ACC112 (cell line): ENCODE measurements around the gene REM2.
"Not testable (repeated sequence)": the region's sequence is repeated elsewhere in the genome, so short reads cannot be mapped to it uniquely, and the experiment has no call there.

Source experiments
- H2AFZ ChIP-seq: fragments of 200-600 bp; sonication (generic); one replicate; pipeline ENCODE4 v1.6.0; 2017; ENCODE audit warnings: antibody characterized with exemption, low read length; ENCODE audit not compliant: unreplicated experiment
- H3K27ac ChIP-seq: fragments of 200-600 bp; sonication (generic); 2 replicates; pipeline ENCODE4 v1.5.1; 2014; ENCODE audit warnings: low read depth, mild to moderate bottlenecking, antibody characterized with exemption, low read length, moderate library complexity
- H3K27me3 ChIP-seq: fragments of 200-600 bp; sonication (generic); 2 replicates; pipeline ENCODE4 v1.6.1; 2014; ENCODE audit warnings: mild to moderate bottlenecking, antibody characterized with exemption, low read length, moderate library complexity, mixed read lengths; ENCODE audit not compliant: insufficient read depth
- H3K36me3 ChIP-seq: fragments of 200-600 bp; sonication (generic); 2 replicates; pipeline ENCODE4 v1.6.1; 2016; ENCODE audit warnings: mild to moderate bottlenecking, antibody characterized with exemption, low read length, moderate library complexity, mixed read lengths; ENCODE audit not compliant: insufficient read depth
- H3K4me1 ChIP-seq: fragments of 200-600 bp; sonication (generic); one replicate; pipeline ENCODE4 v1.6.1; 2016; ENCODE audit warnings: low read length, mixed read lengths; ENCODE audit not compliant: insufficient read depth, unreplicated experiment, control insufficient read depth
- H3K4me3 ChIP-seq: fragments of 200-600 bp; sonication (generic); 2 replicates; pipeline ENCODE4 v1.5.1; 2014; ENCODE audit warnings: mild to moderate bottlenecking, low read depth, low read length
- H3K79me2 ChIP-seq: fragments of 200-600 bp; sonication (generic); one replicate; pipeline ENCODE4 v1.6.0; 2016; ENCODE audit warnings: low read length; ENCODE audit not compliant: control insufficient read depth, unreplicated experiment, insufficient read depth

The REM2 gene

DNA sequence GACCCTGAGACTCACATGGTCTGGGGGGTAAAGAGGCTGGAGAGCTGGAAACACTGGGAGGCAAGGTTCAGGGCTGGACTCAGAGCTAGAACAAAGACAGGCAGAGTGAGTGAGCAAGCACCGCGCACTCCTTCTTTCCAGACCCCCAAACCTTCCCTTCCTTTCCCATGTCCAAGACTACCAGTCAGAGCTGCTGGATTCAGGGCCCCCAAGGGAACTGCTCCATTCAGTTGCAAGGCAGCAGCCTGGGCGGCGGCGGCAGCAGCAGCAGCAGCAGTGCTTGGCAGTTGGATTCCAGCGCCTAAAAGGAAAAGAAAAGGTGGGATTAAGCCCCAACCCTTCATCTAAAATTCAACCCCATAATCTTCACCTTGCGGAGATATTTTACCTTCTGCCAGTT, 18.8 kb downstream of the REM2 start:
- Histone ChIP-seq H3K36me3 (peaks cover 23% of the 10 kb centered on the region), H2AFZ (no peak overlapping the region), H3K4me1 (peaks cover 14% of the 10 kb centered on the region), H3K27me3 (no peaks in the 10 kb centered on the region), H3K79me2 (no peaks in the 10 kb centered on the region), H3K4me3 (no peak overlapping the region), H3K27ac (no peak overlapping the region)

DNA sequence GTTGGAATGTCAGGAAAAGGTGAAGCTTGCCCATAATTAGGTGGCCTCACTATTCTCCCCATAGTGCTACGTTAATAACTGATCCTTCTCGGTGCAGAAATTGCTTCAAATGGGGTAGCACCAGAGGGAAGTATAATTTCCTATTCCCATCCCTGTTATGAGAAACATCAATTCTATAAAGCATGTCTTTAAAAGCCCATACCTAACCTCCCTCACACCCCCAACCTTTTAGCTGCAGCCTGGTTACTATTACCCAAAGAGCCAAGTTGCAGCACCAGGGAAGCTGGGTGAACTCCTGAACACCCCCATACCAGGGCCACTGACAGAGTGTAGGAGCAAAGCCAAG, 20.7 kb downstream of the REM2 start:
- H3K36me3 ChIP-seq: peaks cover 23% of the 10 kb centered on the region
- no peak overlapping the region for H3K27ac ChIP-seq
- H3K4me3 ChIP-seq: no peak overlapping the region
- no peak overlapping the region for H2AFZ ChIP-seq
- no peaks in the 10 kb centered on the region for H3K27me3 ChIP-seq
- peaks cover 5% of the 10 kb centered on the region for H3K4me1 ChIP-seq
- no peaks in the 10 kb centered on the region for H3K79me2 ChIP-seq

DNA sequence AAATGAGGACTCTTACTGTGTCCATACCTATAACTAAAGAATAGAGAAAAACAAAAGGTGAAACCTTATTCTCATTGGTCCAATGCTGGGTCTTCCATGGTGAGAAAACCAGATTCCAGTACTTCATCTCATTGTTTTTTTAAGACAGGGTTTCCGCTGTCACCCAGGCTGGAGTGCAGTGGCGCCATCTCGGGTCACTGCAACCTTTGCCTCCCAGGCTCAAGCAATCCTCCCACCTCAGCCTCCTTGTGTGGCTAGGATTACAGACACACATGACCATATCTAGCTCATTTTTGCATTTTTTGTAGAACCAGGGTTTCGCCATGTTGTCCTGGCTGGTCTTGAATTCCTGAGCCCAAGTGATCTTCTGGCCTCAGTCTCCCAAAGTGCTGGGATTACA, 22.6 kb downstream of the REM2 start:
- H3K4me3 ChIP-seq: no peak overlapping the region
- H3K27ac ChIP-seq: no peak overlapping the region
- no peaks in the 10 kb centered on the region for H3K27me3 ChIP-seq
- H3K36me3 ChIP-seq: peaks cover 23% of the 10 kb centered on the region
- H3K4me1 ChIP-seq: no peaks in the 10 kb centered on the region
- H3K79me2 ChIP-seq: no peaks in the 10 kb centered on the region
- H2AFZ ChIP-seq: no peak overlapping the region

DNA sequence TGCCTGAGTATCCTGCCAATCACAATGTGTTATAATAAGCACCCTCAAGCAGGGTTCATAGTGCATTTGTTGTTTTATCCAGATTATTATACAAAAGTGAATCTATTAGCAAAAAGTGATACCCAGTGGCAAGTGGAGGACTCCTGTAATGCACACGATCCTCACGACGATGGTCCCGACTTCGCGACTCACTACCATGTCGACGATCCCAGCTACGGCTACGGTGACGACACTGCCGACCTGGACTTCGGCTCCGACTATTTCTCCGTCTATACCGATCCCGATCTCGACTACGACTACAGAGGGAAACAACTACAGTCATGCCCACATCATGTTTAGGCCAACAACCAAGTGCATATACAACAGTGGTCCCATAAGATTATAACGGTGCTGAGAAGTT, 23.1 kb downstream of the REM2 start:
- H3K36me3 ChIP-seq: peaks cover 23% of the 10 kb centered on the region
- H3K4me1 ChIP-seq: no peaks in the 10 kb centered on the region
- H3K27ac ChIP-seq: no peak overlapping the region
- H2AFZ ChIP-seq: no peak overlapping the region
- no peaks in the 10 kb centered on the region for H3K27me3 ChIP-seq
- no peak overlapping the region for H3K4me3 ChIP-seq
- H3K79me2 ChIP-seq: no peaks in the 10 kb centered on the region

DNA sequence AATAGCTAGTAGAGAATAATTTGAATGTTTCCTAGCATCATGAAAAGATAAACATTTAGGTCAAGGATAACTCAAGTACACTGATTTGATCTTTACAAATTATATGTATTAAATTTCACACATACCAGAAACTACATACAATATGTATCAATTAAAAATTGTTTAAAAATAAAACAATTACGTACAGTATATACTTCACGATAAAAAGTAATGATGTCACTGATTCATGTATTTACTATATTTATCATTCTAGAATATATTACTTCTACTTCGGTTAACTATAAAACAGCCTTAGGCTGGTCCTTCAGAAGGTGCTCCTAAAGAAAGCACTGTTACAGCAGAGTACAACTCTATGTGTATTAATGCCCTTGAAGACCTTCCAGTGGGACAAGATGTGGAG, 24.4 kb downstream of the REM2 start:
- no peak overlapping the region for H3K4me3 ChIP-seq
- no peaks in the 10 kb centered on the region for H3K4me1 ChIP-seq
- H3K27me3 ChIP-seq: no peaks in the 10 kb centered on the region
- H3K36me3 ChIP-seq: peaks cover 21% of the 10 kb centered on the region
- no peak overlapping the region for H3K27ac ChIP-seq
- peaks cover 2% of the 10 kb centered on the region for H3K79me2 ChIP-seq
- no peak overlapping the region for H2AFZ ChIP-seq

DNA sequence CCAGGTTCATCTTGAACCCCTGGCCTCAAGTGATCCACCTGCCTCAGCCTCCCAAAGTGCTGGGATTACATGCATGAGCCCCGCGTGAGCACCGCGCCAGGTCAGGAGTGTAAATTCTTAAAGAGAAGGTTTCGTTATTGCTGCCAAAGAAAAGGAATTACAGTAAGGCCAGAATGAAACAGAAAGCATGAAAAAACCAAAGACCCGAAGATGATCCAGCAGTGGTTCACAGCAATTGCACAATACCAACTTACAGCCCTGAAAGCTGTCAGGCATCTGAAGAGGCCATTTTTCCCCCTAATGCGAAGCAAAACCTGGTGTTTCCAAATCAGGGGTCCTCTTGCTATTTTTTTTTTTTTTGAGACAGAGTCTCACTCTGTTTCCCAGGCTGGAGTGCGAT, 25.6 kb downstream of the REM2 start:
- H2AFZ ChIP-seq: no peak overlapping the region
- peaks cover 20% of the 10 kb centered on the region for H3K36me3 ChIP-seq
- no peaks in the 10 kb centered on the region for H3K4me1 ChIP-seq
- H3K4me3 ChIP-seq: no peak overlapping the region
- no peak overlapping the region for H3K27ac ChIP-seq
- peaks cover 2% of the 10 kb centered on the region for H3K79me2 ChIP-seq
- H3K27me3 ChIP-seq: no peaks in the 10 kb centered on the region

DNA sequence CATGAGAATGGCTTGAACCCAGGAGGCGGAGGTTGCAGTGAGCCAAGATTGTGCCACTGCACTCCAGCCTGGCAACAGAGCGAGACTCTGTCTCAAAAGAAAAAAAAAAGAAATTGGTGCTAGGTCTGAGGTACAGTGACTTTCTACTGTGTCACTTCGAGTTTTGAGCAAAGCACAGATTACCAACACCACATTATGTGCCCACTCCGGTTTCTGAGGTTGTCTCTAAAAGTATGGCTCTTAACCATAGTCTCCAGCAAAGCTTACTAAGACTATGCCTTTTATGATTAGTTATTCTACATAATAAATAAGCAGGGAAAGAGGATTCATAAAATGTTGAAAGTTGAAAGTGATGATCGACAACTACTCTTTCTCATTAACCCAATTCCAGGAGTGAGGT, 27.9 kb downstream of the REM2 start:
- H3K4me1 ChIP-seq: no peaks in the 10 kb centered on the region
- H3K4me3 ChIP-seq: no peak overlapping the region
- no peak overlapping the region for H3K27ac ChIP-seq
- H2AFZ ChIP-seq: no peak overlapping the region
- no peaks in the 10 kb centered on the region for H3K27me3 ChIP-seq
- H3K36me3 ChIP-seq: peaks cover 6% of the 10 kb centered on the region; the same call in 1 of the 2 replicates
- H3K79me2 ChIP-seq: peaks cover 2% of the 10 kb centered on the region

DNA sequence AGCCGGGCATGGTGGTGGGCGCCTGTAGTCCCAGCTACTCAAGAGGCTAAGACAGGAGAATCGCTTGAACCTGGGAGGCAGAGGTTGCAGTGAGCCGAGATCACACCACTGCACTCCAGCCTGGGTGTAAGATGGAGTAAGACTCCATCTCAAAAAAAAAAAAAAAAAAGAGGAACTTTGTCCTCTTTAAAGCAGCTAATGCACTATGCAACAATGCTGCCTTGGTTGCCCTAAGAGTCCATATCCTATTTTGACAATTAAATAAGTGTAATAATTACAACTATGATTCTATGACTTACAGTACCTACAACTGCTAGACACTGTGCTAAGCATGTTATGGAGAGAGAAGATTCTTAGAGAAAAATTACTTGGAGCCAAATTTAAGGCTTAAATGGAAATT, 31.8 kb downstream of the REM2 start:
- not testable (repeated sequence) for H3K27ac ChIP-seq
- H3K79me2 ChIP-seq: peaks cover 19% of the 10 kb centered on the region

DNA sequence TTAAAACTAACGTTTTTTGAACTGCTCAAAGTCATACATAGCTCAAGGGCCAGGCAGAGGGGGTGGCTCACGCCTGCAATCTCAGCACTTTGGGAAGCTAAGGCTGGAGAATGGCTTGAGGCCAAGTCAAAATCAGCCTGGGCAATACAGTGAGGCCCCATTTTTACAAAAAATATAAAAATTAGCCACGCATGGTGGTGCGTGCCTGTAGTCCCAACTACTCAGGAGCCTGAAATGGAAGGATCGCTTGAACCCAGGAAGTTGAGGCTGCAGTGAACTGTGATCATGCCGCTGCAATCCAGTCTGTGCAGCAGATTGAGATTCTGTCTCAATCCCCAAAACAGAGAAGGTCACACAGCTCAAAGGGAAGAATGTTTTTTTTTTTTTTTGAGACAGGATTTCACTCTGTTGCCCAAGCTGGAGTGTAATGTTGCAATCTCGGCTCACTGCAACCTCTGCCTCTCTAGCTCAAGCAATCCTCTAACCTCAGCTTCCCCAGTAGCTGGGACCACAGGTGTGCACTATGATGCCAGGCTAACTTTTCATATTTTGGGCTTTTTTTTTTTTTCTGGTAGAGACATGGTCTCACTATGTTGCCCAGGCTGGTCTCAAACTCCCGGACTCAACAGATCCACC, 33.0 kb downstream of the REM2 start:
- H3K27me3 ChIP-seq: no peaks in the 10 kb centered on the region
- peaks cover 4% of the 10 kb centered on the region; the same call in 1 of the 2 replicates for H3K36me3 ChIP-seq
- no peak overlapping the region for H2AFZ ChIP-seq
- peaks cover 19% of the 10 kb centered on the region for H3K79me2 ChIP-seq
- peaks cover 14% of the 10 kb centered on the region for H3K4me1 ChIP-seq
- H3K4me3 ChIP-seq: no peak overlapping the region
- H3K27ac ChIP-seq: no peak overlapping the region

More for the DNA sequence above, 31.8 kb downstream of the REM2 start:
- not testable (repeated sequence) for H3K27me3 ChIP-seq, H3K4me3 ChIP-seq, H2AFZ ChIP-seq, H3K36me3 ChIP-seq
- H3K4me1 ChIP-seq: peaks cover 13% of the 10 kb centered on the region

DNA sequence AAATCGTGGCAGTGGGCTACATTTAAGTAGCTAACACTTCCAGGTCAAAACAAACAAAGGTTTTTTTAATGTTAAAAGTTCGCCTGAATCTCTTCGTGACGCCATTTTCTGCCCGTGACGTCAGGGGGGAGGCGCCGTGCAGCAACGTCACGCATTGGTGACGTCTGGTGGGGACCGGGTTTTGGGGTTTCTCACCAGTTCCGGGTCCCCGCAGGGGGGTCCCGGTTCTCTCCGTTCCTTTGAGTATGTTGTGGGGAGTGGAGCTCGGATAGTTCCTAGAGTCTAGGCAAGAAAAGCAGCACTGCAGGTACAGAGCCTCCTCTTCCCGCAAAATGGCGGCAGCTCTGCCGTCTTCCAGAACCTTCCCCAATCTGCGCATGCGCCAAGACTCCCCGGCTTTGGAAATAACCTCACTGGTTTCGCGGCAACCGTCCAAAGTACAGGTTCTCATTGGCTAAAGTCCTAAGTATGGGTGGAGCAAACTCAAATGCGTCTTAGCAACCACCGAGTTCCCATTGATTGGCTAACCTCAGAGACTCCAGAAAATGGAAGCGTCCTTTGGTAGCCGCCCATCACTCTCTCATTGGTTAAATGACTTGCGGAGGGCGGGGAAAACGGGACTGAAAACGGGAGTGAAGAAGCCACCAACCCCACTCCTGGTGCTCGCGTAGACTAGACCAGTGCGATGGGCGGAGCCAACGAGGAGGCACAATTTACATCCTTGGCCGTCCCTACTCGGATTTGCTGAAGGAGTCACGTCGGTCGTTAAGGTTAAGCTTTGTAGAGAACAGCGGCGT, 36.0 kb downstream of the REM2 start, which contains the start of gene RBM23:
Gene RBM23 (minus strand): TSS at position 346 of the 797 bp plus-strand sequence.
- H2AFZ ChIP-seq: peak within 1 kb of the TSS; percentile 79
- H3K27me3 ChIP-seq: no peaks in the 10 kb centered on the region
- H3K4me1 ChIP-seq: peaks cover 21% of the 10 kb centered on the region
- peak within 1 kb of the TSS; percentile 97 for H3K27ac ChIP-seq
- peaks cover 17% of the 10 kb centered on the region for H3K79me2 ChIP-seq
- H3K36me3 ChIP-seq: peaks cover 24% of the 10 kb centered on the region
- H3K4me3 ChIP-seq: peak within 1 kb of the TSS; percentile 85

DNA sequence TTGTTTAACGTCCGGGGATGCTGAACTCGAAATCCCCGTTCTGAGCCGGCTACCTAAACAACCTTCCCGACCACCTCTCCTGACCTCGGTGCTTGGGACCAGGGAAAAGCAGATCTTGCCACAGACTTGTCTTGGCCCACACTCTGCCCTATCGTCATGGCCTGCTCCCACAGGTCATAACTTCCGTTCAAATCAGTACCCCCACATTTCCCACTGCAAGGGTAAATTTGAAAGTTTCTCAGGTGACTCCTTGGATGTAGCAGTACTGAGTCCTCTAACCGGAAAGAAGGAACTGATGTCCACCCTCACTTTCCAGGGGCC, 36.5 kb downstream of the REM2 start:
- no peaks in the 10 kb centered on the region for H3K27me3 ChIP-seq
- peak overlapping the region; percentile 85 for H3K4me3 ChIP-seq
- peak overlapping the region; percentile 16 for H2AFZ ChIP-seq
- peak overlapping the region; percentile 68 for H3K27ac ChIP-seq
- peaks cover 21% of the 10 kb centered on the region for H3K4me1 ChIP-seq
- H3K36me3 ChIP-seq: peaks cover 29% of the 10 kb centered on the region
- H3K79me2 ChIP-seq: peaks cover 17% of the 10 kb centered on the region
